Measurements from ENCODE around the gene GNGT2.
"Not testable (repeated sequence)": the region's sequence is repeated elsewhere in the genome, so short reads cannot be mapped to it uniquely, and the experiment has no call there.

DNA sequence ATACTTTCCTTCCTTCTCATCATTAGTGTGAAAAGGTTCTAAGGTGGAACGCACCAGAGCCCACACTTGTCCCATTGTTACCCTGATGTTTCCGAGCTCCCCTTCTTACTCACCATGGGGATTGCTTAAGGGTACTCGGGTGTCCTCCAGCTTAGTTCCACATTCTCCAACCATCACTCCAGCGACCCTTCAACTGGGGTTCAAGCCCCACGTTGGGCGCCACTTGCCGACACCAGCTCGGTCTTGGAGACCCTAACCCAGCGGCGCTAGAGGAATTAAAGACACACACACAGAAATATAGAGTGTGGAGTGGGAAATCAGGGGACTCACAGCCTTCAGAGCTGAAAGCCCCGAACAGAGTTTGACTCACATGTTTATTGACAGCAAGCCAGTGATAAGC, 34.4 kb downstream of the GNGT2 start:
- TF ChIP-seq, protein P1, sequence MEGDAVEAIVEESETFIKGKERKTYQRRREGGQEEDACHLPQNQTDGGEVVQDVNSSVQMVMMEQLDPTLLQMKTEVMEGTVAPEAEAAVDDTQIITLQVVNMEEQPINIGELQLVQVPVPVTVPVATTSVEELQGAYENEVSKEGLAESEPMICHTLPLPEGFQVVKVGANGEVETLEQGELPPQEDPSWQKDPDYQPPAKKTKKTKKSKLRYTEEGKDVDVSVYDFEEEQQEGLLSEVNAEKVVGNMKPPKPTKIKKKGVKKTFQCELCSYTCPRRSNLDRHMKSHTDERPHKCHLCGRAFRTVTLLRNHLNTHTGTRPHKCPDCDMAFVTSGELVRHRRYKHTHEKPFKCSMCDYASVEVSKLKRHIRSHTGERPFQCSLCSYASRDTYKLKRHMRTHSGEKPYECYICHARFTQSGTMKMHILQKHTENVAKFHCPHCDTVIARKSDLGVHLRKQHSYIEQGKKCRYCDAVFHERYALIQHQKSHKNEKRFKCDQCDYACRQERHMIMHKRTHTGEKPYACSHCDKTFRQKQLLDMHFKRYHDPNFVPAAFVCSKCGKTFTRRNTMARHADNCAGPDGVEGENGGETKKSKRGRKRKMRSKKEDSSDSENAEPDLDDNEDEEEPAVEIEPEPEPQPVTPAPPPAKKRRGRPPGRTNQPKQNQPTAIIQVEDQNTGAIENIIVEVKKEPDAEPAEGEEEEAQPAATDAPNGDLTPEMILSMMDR (IDR thresholded peaks at IDR 0.05): not testable (repeated sequence)
- not testable (repeated sequence) for TF ChIP-seq POLR2AphosphoS5 (IDR thresholded peaks at IDR 0.05; ENCODE audit: low read depth, low read length); SIN3A (IDR thresholded peaks at IDR 0.05; ENCODE audit: borderline replicate concordance, insufficient read depth, low read depth, low read length)
- TF ChIP-seq, protein P2, sequence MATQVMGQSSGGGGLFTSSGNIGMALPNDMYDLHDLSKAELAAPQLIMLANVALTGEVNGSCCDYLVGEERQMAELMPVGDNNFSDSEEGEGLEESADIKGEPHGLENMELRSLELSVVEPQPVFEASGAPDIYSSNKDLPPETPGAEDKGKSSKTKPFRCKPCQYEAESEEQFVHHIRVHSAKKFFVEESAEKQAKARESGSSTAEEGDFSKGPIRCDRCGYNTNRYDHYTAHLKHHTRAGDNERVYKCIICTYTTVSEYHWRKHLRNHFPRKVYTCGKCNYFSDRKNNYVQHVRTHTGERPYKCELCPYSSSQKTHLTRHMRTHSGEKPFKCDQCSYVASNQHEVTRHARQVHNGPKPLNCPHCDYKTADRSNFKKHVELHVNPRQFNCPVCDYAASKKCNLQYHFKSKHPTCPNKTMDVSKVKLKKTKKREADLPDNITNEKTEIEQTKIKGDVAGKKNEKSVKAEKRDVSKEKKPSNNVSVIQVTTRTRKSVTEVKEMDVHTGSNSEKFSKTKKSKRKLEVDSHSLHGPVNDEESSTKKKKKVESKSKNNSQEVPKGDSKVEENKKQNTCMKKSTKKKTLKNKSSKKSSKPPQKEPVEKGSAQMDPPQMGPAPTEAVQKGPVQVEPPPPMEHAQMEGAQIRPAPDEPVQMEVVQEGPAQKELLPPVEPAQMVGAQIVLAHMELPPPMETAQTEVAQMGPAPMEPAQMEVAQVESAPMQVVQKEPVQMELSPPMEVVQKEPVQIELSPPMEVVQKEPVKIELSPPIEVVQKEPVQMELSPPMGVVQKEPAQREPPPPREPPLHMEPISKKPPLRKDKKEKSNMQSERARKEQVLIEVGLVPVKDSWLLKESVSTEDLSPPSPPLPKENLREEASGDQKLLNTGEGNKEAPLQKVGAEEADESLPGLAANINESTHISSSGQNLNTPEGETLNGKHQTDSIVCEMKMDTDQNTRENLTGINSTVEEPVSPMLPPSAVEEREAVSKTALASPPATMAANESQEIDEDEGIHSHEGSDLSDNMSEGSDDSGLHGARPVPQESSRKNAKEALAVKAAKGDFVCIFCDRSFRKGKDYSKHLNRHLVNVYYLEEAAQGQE (IDR thresholded peaks at IDR 0.05; ENCODE audit: insufficient read depth in 1 of 2, low read depth in 2 of 2, low read length in 1 of 2): not testable (repeated sequence)
